Tibial nerve (tissue), 4 donors: ENCODE measurements around the gene KREMEN1. TPM values are rescaled to one million over a fixed set of nuclear protein-coding genes. Genes with fewer than 3 reads are reported as not detected.

ENCODE experiments used
- DNase-seq, 2 donors: peaks; one replicate each; pipeline ENCODE4 v3.0.0-alpha.2; 2019; ENCODE audit warnings: low spot score in 2 of 2
- H3K27ac ChIP-seq, 4 donors: fragments of 200-600 bp; sonication (generic) in 3 of 4; one replicate each; pipeline ENCODE4 v1.5.1; 2017 to 2019; ENCODE audit warnings: mild to moderate bottlenecking in 1 of 4
- H3K27me3 ChIP-seq, 2 donors: fragments of 200-600 bp; sonication (generic) in 1 of 2; one replicate each; pipeline versions ENCODE4 v1.5.1 to v1.6.0; 2017 to 2019
- H3K36me3 ChIP-seq, 3 donors: fragments of 200-600 bp; sonication (generic); one replicate each; pipeline ENCODE4 v1.5.1; 2018 to 2019
- H3K4me1 ChIP-seq, 4 donors: fragments of 200-600 bp; sonication (generic) in 3 of 4; one replicate each; pipeline ENCODE4 v1.5.1; 2017 to 2019
- H3K4me3 ChIP-seq, 4 donors: fragments of 200-600 bp; sonication (generic) in 3 of 4; one replicate each; pipeline ENCODE4 v1.5.1; 2017 to 2019; ENCODE audit warnings: mild to moderate bottlenecking in 1 of 4, moderate library complexity in 1 of 4
- H3K9me3 ChIP-seq, 4 donors: fragments of 200-600 bp; sonication (generic) in 3 of 4; one replicate each; pipeline ENCODE4 v1.5.1; 2017 to 2019
- EP300 ChIP-seq, 2 donors: sonication (generic); formaldehyde crosslinking; IDR thresholded peaks; one replicate each; pipeline ENCODE4 v1.6.1; 2017; ENCODE audit warnings: antibody characterized with exemption in 2 of 2, mild to moderate bottlenecking in 1 of 2
- POLR2A ChIP-seq, 2 donors: fragments of 450-650 bp; IDR thresholded peaks; one replicate each; pipeline ENCODE4 v1.6.1; 2017; ENCODE audit warnings: antibody characterized with exemption in 2 of 2, mild to moderate bottlenecking in 2 of 2, moderate library complexity in 2 of 2
- WGBS, 2 donors: methylation state at CpG; one replicate each; pipeline ENCODE4 v1.1.5; 2018; 5-methylcytosine and 5-hydroxymethylcytosine counted together
- small RNA-seq: library from RNA; depleted of rRNA; stranded (forward); fragments of <200 nt; gene quantifications from one replicate; pipeline ENCODE3, GENCODE V24; 2016
- total RNA-seq, 4 donors: library from RNA; depleted of rRNA; stranded (reverse); fragments of >200 nt; gene quantifications; one replicate each; pipeline ENCODE4 v1.1.0, GENCODE V29; 2016
- TF ChIP-seq, protein P1 (sequence below), 5 experiments: fragments of 200-600 bp in 3 of 5; fragments of 450-650 bp in 2 of 5; sonication (generic) in 3 of 5; IDR thresholded peaks; one replicate each; pipeline ENCODE4 v1.5.1; 2016 to 2019; ENCODE audit warnings: antibody characterized with exemption in 5 of 5, mild to moderate bottlenecking in 3 of 5, moderate library complexity in 2 of 5

Gene KREMEN1
- total RNA-seq, 4 donors from 2014 or later, result 5.4 to 15.1 (median 12.9) TPM

DNA sequence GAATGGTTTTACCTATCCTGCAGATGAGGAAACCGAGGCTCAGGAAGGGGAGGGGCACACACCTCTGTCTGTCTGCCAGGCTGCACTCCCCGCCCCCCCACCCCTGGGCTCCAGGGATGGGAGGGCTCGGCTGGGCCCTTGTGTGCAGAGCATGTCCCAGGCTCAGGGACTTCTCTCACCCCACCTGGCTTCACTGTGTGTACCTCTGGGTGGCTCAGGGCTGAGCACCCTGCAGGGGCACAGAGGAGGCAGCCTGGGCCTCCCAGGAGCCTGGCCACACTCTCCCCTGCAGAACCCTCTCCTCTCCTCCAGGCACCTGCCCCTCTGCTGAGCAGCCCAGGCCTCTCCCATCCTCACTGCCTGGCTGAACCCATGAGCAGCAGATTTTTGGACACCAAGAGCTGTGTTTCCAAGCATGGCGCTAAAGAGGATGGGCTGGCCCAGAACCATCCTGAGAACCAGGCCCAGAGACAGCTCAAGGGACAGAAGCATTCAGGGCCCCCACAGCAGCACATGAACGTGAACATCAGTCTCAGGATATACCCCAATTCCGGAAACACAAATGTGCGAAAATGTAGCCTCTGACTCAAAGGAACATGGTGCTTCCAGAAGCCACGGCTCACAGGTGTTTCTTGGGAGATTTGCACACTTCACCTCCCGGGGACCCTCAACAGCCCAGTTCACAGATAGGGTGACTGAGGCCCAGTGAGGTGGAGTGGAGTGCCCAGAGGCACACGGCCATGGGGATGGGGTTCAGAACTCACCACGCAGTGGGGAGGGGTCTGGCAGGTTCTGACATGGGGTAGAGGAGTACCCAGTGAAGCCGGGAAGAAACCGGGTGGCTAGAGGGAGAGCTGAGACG lies 143.4 kb downstream of the KREMEN1 start:
- Histone ChIP-seq H3K36me3 (no peaks in the 10 kb centered on the region), H3K27ac (no peak overlapping the region), H3K4me1 (peaks cover 0 to 9% (median 0%) of the 10 kb centered on the region in 4 donors), H3K27me3 (no peaks in the 10 kb centered on the region), H3K4me3 (no peak overlapping the region), H3K9me3 (no peaks in the 10 kb centered on the region)
- WGBS, 2 donors, result 78 to 82% methylated on average over 13 of the region's 14 CpGs
- TF ChIP-seq, protein P1, sequence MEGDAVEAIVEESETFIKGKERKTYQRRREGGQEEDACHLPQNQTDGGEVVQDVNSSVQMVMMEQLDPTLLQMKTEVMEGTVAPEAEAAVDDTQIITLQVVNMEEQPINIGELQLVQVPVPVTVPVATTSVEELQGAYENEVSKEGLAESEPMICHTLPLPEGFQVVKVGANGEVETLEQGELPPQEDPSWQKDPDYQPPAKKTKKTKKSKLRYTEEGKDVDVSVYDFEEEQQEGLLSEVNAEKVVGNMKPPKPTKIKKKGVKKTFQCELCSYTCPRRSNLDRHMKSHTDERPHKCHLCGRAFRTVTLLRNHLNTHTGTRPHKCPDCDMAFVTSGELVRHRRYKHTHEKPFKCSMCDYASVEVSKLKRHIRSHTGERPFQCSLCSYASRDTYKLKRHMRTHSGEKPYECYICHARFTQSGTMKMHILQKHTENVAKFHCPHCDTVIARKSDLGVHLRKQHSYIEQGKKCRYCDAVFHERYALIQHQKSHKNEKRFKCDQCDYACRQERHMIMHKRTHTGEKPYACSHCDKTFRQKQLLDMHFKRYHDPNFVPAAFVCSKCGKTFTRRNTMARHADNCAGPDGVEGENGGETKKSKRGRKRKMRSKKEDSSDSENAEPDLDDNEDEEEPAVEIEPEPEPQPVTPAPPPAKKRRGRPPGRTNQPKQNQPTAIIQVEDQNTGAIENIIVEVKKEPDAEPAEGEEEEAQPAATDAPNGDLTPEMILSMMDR (IDR thresholded peaks at IDR 0.05), result no peak
- TF ChIP-seq EP300 (IDR thresholded peaks at IDR 0.05) (no peak), POLR2A (IDR thresholded peaks at IDR 0.05) (no peak)
- DNase-seq, result no peak

DNA sequence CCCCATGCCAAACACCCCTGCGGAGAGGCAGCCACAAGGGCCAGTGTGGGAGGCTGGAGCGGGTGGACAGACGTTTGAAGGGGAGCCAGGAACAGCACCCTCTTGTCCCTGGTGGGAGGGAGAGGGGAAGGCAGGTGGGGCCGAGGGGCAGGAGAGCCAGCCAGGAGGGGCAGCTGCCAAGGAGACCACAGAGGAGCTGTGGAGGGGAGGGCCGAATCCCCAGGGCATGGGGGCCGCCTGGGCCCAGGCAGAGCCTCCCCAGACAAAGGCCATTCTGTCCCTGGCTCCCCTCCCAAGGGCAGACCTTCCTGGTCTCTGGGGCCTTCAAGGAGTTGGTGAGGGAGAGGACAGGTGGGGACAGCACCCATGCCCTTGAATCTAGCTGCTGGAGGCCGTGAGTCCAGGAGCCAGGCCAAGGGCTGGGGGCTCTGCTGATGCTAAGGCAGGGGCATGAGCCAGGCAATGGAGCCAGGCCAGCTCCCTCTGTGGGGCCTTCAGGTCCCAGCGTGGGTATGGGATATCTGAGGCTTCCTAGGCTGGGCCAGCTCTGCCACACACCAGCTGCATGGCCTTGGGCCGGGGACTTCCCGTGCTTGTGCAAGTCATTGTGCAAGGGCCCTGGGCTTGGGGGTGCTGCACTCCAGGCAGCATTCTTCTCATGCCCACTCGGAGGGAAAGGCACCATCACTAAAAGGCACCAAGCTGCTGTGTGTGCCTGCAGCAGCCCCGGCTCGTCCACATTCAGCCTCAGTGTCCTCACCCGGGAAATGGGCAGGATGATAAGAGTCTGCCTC lies 144.2 kb downstream of the KREMEN1 start:
- no peaks in the 10 kb centered on the region for H3K9me3 ChIP-seq
- H3K4me3 ChIP-seq, result no peak overlapping the region
- no peak for DNase-seq
- no peaks in the 10 kb centered on the region for H3K36me3 ChIP-seq
- H3K4me1 ChIP-seq, result peaks cover 0 to 9% (median 0%) of the 10 kb centered on the region in 4 donors
- WGBS, 2 donors, result 66 to 68% methylated on average over 11 to 12 of the region's 14 CpGs
- no peaks in the 10 kb centered on the region for H3K27me3 ChIP-seq
- TF ChIP-seq POLR2A (IDR thresholded peaks at IDR 0.05) (no peak), EP300 (IDR thresholded peaks at IDR 0.05) (no peak)
- TF ChIP-seq, protein P1 (IDR thresholded peaks at IDR 0.05), result no peak
- H3K27ac ChIP-seq, result no peak overlapping the region

Small RNA genes within 50 kb of the gene (small RNA-seq; reads per million reads assigned to genes)
- gene RNU6-1219P (not detected), gene RNU6-810P (not detected)

Other genes with a start within 250 kb of the KREMEN1 start
- gene ZNRF3, start 189.5 kb upstream of the KREMEN1 start, total RNA-seq, result 10 to 100 TPM; 18.0 to 37.9 (median 23.5) TPM
- gene C22orf31, start 11.2 kb upstream of the KREMEN1 start, total RNA-seq, result not detected
- gene EMID1, start 132.9 kb downstream of the KREMEN1 start, total RNA-seq, result 1 to 10 TPM; 1.0 to 9.9 (median 3.0) TPM
- 10 to 100 TPM; 14.4 to 43.5 (median 32.6) TPM for gene RHBDD3, start 194.9 kb downstream of the KREMEN1 start, total RNA-seq
- gene EWSR1, start 195.2 kb downstream of the KREMEN1 start, total RNA-seq, result 100 to 1,000 TPM; 174 to 211 (median 188) TPM
- 10 to 100 TPM; 30.3 to 43.5 (median 35.1) TPM for gene GAS2L1, start 233.6 kb downstream of the KREMEN1 start, total RNA-seq
- gene RASL10A, start 242.7 kb downstream of the KREMEN1 start, total RNA-seq, result 1 to 10 TPM in 3 of 4 donors, not detected in 1; 2.2 to 6.6 (median 3.3) TPM